A549 (cell line): Measurements from ENCODE around the gene SCARB1. TPM values are rescaled to one million over a fixed set of nuclear protein-coding genes. Genes with fewer than 3 reads are reported as not detected.

ENCODE experiments used
- ATAC-seq, 2 experiments: fragments of 200-7000 bp in 1 of 2; fragments of >200 bp in 1 of 2; cut with Nextera tagmentation in 1 of 2; cut with Tn5 transposase in 1 of 2; 3 replicates each; pipeline versions ENCODE4 v1.8.0 to v1.9.1; 2018 to 2020; ENCODE audit warnings: mild to moderate bottlenecking in 1 of 2, moderate library complexity in 1 of 2
- CTCF ChIA-PET: fragments of 300-600 bp; sonication (Branson Sonifier 250); formaldehyde crosslinking; extraction: SDS; loops from one replicate; lab custom pipeline; 2021; ENCODE audit warnings: antibody characterized with exemption, inconsistent platforms; lab: Yijun Ruan, JAX
- POLR2A ChIA-PET: fragments of 350-600 bp; formaldehyde crosslinking; extraction: SDS; loops from one replicate; lab custom pipeline; 2021; ENCODE audit warnings: antibody characterized with exemption, inconsistent platforms; lab: Yijun Ruan, JAX
- DNase-seq, 2 experiments: peaks; one replicate each; pipeline versions ENCODE4 v3.0.0 to v3.0.0-alpha.2; 2011 to 2016; ENCODE audit warnings: low read depth in 1 of 2, low spot score in 1 of 2
- FAIRE-seq: peaks from 2 replicates; lab custom pipeline; 2011; peaks lifted over from hg19 to GRCh38; lab: Jason Lieb, UNC
- H3K27ac ChIP-seq, 2 experiments: fragments of >200 bp; sonication (Bioruptor Twin); formaldehyde crosslinking; 3 replicates each; pipeline ENCODE4 v1.5.1; 2016 to 2017
- H3K4me1 ChIP-seq: fragments of >200 bp; sonication (Bioruptor Twin); formaldehyde crosslinking; 3 replicates; pipeline ENCODE4 v1.6.1; 2016
- H3K4me2 ChIP-seq: fragments of >200 bp; sonication (Bioruptor Twin); formaldehyde crosslinking; 3 replicates; pipeline ENCODE4 v1.6.1; 2016
- H3K4me3 ChIP-seq: fragments of >200 bp; sonication (Bioruptor Twin); formaldehyde crosslinking; 3 replicates; pipeline ENCODE4 v1.5.1; 2016
- H3K9me3 ChIP-seq: fragments of >200 bp; sonication (Bioruptor Twin); formaldehyde crosslinking; 3 replicates; pipeline ENCODE4 v1.6.1; 2016
- ATOH8 ChIP-seq: fragments of 250-450 bp; sonication (Bioruptor Pico); IDR thresholded peaks from 2 replicates; pipeline ENCODE4 v1.5.0; 2020; ENCODE audit warnings: low read depth, mild to moderate bottlenecking, moderate library complexity
- BCL3 ChIP-seq: fragments of >200 bp; sonication (Bioruptor Twin); formaldehyde crosslinking; IDR thresholded peaks from 3 replicates; pipeline ENCODE4 v1.6.1; 2016
- BHLHE40 ChIP-seq: IDR thresholded peaks from 2 replicates; pipeline ENCODE4 v1.6.1; 2012; ENCODE audit warnings: low read depth, low read length, inconsistent platforms
- CHD4 ChIP-seq: fragments of 200-600 bp; sonication (generic); IDR thresholded peaks from 2 replicates; pipeline ENCODE4 v1.6.1; 2016; ENCODE audit warnings: antibody characterized with exemption, mild to moderate bottlenecking, borderline replicate concordance
- EP300 ChIP-seq, 2 experiments: fragments of >200 bp; sonication (Bioruptor Twin); formaldehyde crosslinking; IDR thresholded peaks; 2 replicates in 1 of 2; 3 replicates in 1 of 2; pipeline ENCODE4 v1.6.1; 2016 to 2017
- FOSL2 ChIP-seq, 2 experiments: fragments of 450-650 bp in 1 of 2; fragments of >200 bp in 1 of 2; sonication (Bioruptor Twin) in 1 of 2; formaldehyde crosslinking; IDR thresholded peaks; 2 replicates each; pipeline versions ENCODE4 v1.5.0 to v1.6.1; 2016 to 2020; ENCODE audit warnings: mild to moderate bottlenecking in 1 of 2, moderate library complexity in 1 of 2
- GATA3 ChIP-seq: IDR thresholded peaks from 2 replicates; pipeline ENCODE4 v1.6.1; 2012; ENCODE audit warnings: borderline replicate concordance
- HDAC2 ChIP-seq: fragments of 200-600 bp; sonication (generic); IDR thresholded peaks from 2 replicates; pipeline ENCODE4 v1.6.1; 2016
- HES2 ChIP-seq: fragments of >200 bp; sonication (Bioruptor Twin); formaldehyde crosslinking; IDR thresholded peaks from 2 replicates; pipeline ENCODE4 v1.6.1; 2016
- HMGXB4 ChIP-seq: fragments of 250-450 bp; sonication (Bioruptor Pico); IDR thresholded peaks from 2 replicates; pipeline ENCODE4 v1.5.0; 2021; ENCODE audit warnings: mild to moderate bottlenecking, moderate library complexity, borderline replicate concordance
- KDM1A ChIP-seq: fragments of 200-600 bp; sonication (generic); IDR thresholded peaks from 2 replicates; pipeline ENCODE4 v1.6.1; 2016; ENCODE audit warnings: low read depth, mild to moderate bottlenecking
- MAFK ChIP-seq: fragments of 450-650 bp; IDR thresholded peaks from 2 replicates; pipeline ENCODE4 v1.6.1; 2014; ENCODE audit not compliant: partially characterized antibody
- MAX ChIP-seq: IDR thresholded peaks from 2 replicates; pipeline ENCODE4 v1.6.1; 2012
- MAZ ChIP-seq: fragments of 150-350 bp; IDR thresholded peaks from 2 replicates; pipeline ENCODE4 v1.6.1; 2014; ENCODE audit warnings: antibody characterized with exemption, low read depth, low read length, borderline replicate concordance
- MYC ChIP-seq: IDR thresholded peaks from 2 replicates; pipeline ENCODE4 v1.6.1; 2012; ENCODE audit warnings: mild to moderate bottlenecking, inconsistent platforms, low read length, improper control_type of control experiment, borderline replicate concordance
- NR3C1 ChIP-seq: fragments of >200 bp; sonication (Bioruptor Twin); formaldehyde crosslinking; IDR thresholded peaks from 3 replicates; pipeline ENCODE4 v1.6.1; 2017
- POLR2AphosphoS2 ChIP-seq: conservative IDR thresholded peaks from 2 replicates; pipeline ENCODE4 v1.6.1; 2012; ENCODE audit warnings: low read length, improper control_type of control experiment, inconsistent platforms
- RAD21 ChIP-seq, 2 experiments: fragments of >200 bp in 1 of 2; sonication (Bioruptor Twin) in 1 of 2; formaldehyde crosslinking in 1 of 2; IDR thresholded peaks in 1 of 2; conservative IDR thresholded peaks in 1 of 2; 2 replicates in 1 of 2; 3 replicates in 1 of 2; pipeline ENCODE4 v1.6.1; 2012 to 2018; ENCODE audit warnings: inconsistent platforms in 1 of 2
- RARB ChIP-seq: fragments of 250-450 bp; sonication (Bioruptor Pico); IDR thresholded peaks from 2 replicates; pipeline ENCODE4 v1.8.0; 2021; ENCODE audit warnings: mild to moderate bottlenecking, moderate library complexity
- SMC3 ChIP-seq: fragments of >200 bp; sonication (Bioruptor Twin); formaldehyde crosslinking; IDR thresholded peaks from 3 replicates; pipeline ENCODE4 v1.6.1; 2018; ENCODE audit warnings: inconsistent platforms
- TP53 ChIP-seq: fragments of 250-450 bp; sonication (Bioruptor Pico); IDR thresholded peaks from 2 replicates; pipeline ENCODE4 v1.5.0; 2021; ENCODE audit warnings: mild to moderate bottlenecking, moderate library complexity
- ZFP36 ChIP-seq: fragments of 450-650 bp; IDR thresholded peaks from 2 replicates; pipeline ENCODE4 v1.6.1; 2014; ENCODE audit warnings: borderline replicate concordance; ENCODE audit not compliant: partially characterized antibody
- whole genome bisulfite sequencing: methylation state at CpG from one replicate; pipeline ENCODE4 v1.1.6; 2017; ENCODE audit errors: missing lambda C conversion rate; 5-methylcytosine and 5-hydroxymethylcytosine counted together
- polyA plus RNA-seq, 4 experiments: library from polyadenylated mRNA; depleted of rRNA in 3 of 4; stranded (reverse); fragments of >200 nt; fragmentation: RNase III in 1 of 4; extraction: RNeasy Plus Mini Kit Qiagen cat#74134 plus additional on column Dnase treatment in 1 of 4; gene quantifications; 2 replicates in 3 of 4; 3 replicates in 1 of 4; pipeline ENCODE4 v1.2.3, GENCODE V29; 2011 to 2017

Gene SCARB1
- polyA plus RNA-seq, 2 of the 4 experiments (the other 2 are of a cell fraction): 81.1 to 154 TPM

- TF ChIP-seq ATOH8 (CRISPR knock-in tag) (no peak), FOSL2 (IDR thresholded peaks at IDR 0.05) (no peak), FOSL2 (CRISPR knock-in tag; IDR thresholded peaks at IDR 0.05) (peak; percentile 47), KDM1A (peak; percentile 97), RAD21 (conservative IDR thresholded peaks at IDR 0.05 in 1 of 2, IDR thresholded peaks at IDR 0.05 in 1 of 2) (peak in 1 of 2 experiments; percentile 58; a peak in 4 of 5 replicates), BCL3 (peak; percentile 56; the same call in 1 of the 3 replicates), MAX (peak; percentile 81; the same call in 1 of the 2 replicates), CHD4 (peak; percentile 94), NR3C1 (no peak), ZFP36 (peak; percentile 98), SMC3 (peak; percentile 41), HMGXB4 (CRISPR knock-in tag) (no peak), EP300 (IDR thresholded peaks at IDR 0.05) (peak; percentile 55 to 75; a peak in 2 of 5 replicates), HDAC2 (peak; percentile 91; the same call in 1 of the 2 replicates), RARB (CRISPR knock-in tag) (no peak), TP53 (CRISPR knock-in tag) (0 out of 2 replicates have a peak, but pooled peaks have one; percentile 22), MAZ (no peak), MAFK (no peak), BHLHE40 (no peak), GATA3 (peak; percentile 63)
These were observed 117.6 kb downstream of the SCARB1 start (continued) for GRCh38 chr12:124745891-124746570.

GRCh38 chr12:124745465-124745890, 118.2 kb downstream of the SCARB1 start:
- ChIA-PET POLR2A (interaction anchor here (0.8 kb wide), 1 partner anchor 15 kb away, joined by 3 read pairs; no protein-coding TSS in a partner anchor), CTCF (interaction anchor here (1.1 to 1.7 kb wide), 6 partner anchors 13 to 425 kb away, joined by 3 to 5 read pairs (median 4); no protein-coding TSS in a partner anchor)
- no peaks in the 10 kb centered on the region for H3K9me3 ChIP-seq
- no peak overlapping the region for H3K4me3 ChIP-seq
- peak overlapping the region; percentile 69 for H3K4me2 ChIP-seq
- TF ChIP-seq HES2: no peak
- TF ChIP-seq POLR2AphosphoS2: no peak
- TF ChIP-seq MAX: no peak
- no peak for TF ChIP-seq MYC
- peak overlapping the region; percentile 79 to 89 for H3K27ac ChIP-seq
- no peak for ATAC-seq
- no peak for DNase-seq
- peaks cover 71% of the 10 kb centered on the region for H3K4me1 ChIP-seq
- 29% methylated on average over 5 of the region's 5 CpGs for WGBS
- no peak for FAIRE-seq
